ENCODE measurements around the gene CARD19.

The CARD19 gene

DNA sequence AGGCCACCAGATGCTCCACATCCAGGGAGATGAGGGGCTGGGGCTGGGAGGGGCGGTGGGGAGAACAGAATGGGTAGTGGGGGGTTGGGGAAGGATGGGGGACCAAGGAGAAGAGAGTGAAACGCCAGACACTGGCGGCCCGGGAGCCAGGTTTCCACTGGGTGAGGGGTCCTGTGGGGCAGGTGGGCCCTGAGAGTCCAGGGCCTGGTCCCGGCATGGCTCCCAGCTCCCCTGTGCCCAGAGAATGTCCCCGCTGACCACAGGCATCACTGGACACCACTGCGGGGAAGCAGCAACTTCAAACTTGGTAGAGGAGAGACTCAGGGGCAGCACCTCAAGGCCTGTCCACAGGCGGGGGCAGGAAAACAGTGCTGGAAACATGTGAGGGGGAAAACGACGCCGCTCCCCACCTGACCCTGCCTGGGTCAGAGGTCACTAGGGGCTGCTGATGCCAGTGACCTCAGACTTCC is 24.9 kb downstream of the CARD19 start:
- no peak for DNase-seq (ENCODE audit: low read depth)

GRCh38 chr9:93121316-93122241 is 25.6 kb downstream of the CARD19 start:
- no peak for DNase-seq (ENCODE audit: low read depth)

- no peak for DNase-seq (ENCODE audit: low read depth)
Measured at GRCh38 chr9:93122721-93123221, 26.8 kb downstream of the CARD19 start.

GRCh38 chr9:93123561-93124283 is 27.7 kb downstream of the CARD19 start:
- no peak for DNase-seq (ENCODE audit: low read depth)

DNA sequence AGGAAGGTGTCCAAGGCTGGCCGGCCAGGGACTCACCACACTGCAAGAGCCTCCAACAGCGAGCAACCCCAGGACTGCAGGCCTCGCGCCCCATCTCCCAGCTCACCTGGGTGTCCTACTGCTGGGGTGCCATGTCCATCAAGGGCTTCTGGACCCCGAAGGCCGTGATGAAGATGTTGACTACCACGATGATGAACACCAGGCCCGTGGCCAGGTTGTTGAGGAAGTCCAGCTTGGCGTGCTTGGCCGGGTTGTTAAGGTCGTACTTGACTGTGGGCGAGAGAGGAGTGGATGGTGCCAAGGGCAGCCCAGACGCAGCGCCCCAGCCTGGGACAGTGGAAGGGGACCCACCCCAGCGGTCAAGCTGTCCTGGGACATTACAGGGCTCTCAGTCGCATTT is 28.8 kb downstream of the CARD19 start:
- no peak for DNase-seq (ENCODE audit: low read depth)

GRCh38 chr9:93125331-93125894 is 29.4 kb downstream of the CARD19 start:
- no peak for DNase-seq (ENCODE audit: low read depth)

- no peak for DNase-seq (ENCODE audit: low read depth)
Measured at GRCh38 chr9:93126151-93126781, 30.2 kb downstream of the CARD19 start.

DNA sequence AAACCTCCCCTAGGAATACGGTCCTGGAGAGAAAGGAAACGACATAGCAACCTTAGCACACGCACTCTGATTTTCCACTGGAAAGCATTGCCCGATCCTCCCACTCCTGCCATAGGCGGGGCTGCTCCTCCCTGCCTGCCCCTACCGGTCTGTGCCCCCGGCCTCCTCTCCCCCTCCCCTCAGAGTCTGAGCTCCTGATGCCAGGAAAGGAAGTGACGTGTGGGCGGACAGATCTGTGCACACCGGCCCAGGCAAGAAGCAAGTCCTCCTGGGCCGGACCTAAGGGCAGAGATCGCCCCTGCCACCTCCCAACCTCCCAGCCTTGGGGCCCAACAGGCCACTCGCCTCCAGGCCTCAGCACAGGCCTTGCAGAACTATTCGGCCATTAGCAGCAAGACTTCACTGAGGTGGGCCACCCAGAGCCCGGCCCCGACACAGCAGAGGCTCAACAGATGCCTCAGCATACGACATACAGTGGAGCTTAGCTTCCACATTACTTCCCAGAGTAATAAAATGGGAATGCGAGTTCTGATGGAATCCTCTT is 30.9 kb downstream of the CARD19 start:
- DNase-seq (ENCODE audit: low read depth) = no peak

GRCh38 chr9:93127395-93127911 is 31.4 kb downstream of the CARD19 start:
- DNase-seq (ENCODE audit: low read depth) = no peak

- DNase-seq (ENCODE audit: low read depth) = no peak
Measured at GRCh38 chr9:93128011-93128714, 32.1 kb downstream of the CARD19 start.

- DNase-seq (ENCODE audit: low read depth) = no peak
Measured at GRCh38 chr9:93128715-93129224, 32.8 kb downstream of the CARD19 start.

DNA sequence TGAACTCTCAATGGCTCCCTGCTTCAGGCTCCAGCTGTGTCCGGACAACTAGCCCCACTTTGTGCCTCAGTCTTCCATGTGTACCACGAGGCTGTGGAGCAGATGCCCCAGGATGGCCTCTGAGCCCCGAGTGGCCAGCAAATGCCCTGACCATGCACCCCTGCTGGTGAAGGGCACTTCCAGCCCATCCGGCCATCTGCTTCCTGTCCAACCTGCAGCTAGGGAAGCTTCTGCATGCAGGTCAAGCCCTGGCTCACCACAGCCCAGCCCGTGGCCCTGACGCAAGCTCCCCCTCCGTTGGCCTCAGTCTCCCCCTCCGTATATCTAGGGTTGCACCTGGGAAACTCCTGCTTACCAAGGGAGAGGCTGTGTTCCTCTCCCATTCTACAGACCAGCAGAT is 33.3 kb downstream of the CARD19 start:
- no peak for DNase-seq (ENCODE audit: low read depth)

DNA sequence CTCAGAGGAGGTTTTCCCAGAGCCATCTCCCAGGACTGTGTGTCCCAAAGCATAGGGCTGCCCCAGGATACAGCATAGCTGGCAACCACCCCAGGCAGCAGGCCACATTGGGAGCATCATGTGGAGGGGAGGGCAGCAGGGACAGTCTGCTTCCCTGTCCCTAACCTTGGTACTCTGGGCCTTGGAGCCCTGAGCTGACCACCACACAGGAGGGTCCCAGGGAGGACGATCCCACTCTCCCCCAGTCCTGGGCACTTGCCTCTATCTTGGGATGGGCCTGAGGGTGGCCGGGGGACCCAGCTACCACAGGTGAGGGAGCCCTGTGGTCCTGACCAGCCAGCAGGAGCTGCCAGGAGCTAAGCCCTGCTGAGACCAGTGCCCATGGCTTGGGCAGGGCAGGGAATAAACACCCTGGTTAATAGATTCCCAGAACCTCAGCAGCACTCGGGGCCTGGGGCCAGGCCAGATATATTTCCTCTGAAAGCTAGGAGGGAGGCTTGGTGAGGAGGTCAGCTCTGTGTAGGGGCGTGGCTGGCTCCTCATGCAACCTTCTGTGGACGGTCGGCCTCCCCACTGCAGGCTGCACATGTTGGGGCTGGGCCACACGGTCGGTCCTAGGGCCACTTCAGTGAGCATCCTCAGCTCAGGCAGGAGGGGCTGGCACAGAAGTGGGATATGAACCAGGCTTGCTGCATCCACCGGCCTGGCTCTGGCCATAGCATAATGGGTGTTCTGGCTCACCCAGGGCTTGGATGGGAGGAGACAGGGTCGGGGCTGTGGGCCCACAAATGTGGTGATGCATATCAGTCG is 33.9 kb downstream of the CARD19 start:
- no peak for DNase-seq (ENCODE audit: low read depth)

GRCh38 chr9:93130861-93131481 is 35.0 kb downstream of the CARD19 start:
- DNase-seq (ENCODE audit: low read depth) = no peak

- no peak for DNase-seq (ENCODE audit: low read depth)
Measured at GRCh38 chr9:93131599-93132286, 35.7 kb downstream of the CARD19 start.

GRCh38 chr9:93132287-93132927 is 36.4 kb downstream of the CARD19 start:
- DNase-seq (ENCODE audit: low read depth) = no peak

GRCh38 chr9:93132946-93133680 is 37.1 kb downstream of the CARD19 start:
- peak; percentile 35 for DNase-seq (ENCODE audit: low read depth)

GRCh38 chr9:93133681-93134014 is 37.6 kb downstream of the CARD19 start:
- DNase-seq (ENCODE audit: low read depth) = no peak
